ENCODE data around the gene FRMD8. TPM values are rescaled to one million over a fixed set of nuclear protein-coding genes. Genes with fewer than 3 reads are reported as not detected.

The FRMD8 gene
- total and polyA plus RNA-seq, 2 of the 8 experiments (the other 6 are each of a cell fraction or from before 2014, with no cell fraction given), result 15.0 to 19.2 TPM

DNA sequence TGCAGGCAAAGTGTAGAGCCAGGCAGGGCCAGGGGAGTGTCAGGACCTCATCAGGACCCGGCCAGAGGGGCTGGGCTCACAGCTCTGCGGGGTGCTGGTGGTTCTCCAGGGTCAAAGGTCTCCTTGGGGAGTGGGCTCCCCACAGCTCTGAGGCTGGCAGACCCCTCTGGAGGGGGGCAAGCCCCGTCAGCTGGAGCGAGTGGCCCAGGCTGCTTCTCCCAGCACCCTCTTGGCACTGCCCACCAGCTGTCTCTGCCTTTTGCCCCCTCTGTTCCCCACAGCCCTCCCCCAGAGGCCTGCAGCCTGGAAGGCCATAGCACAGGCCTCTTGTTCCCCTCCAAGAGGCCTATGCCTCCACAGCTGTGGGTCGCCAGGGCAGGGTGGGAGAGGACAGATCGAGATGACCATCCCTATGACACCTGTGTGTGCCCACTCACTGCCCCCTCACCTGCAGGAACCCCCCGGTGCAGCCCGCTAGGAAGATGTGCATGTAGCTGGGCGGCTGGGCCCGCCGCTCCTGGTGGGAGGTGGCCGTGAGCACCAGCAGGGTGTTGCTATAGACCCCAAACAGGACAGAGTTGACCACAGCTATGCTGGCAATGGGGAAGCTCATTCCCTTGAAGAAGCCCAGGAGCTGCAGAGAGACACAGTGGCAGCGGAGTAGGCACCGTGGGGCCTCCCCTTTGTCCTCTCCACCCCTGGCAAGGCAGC lies 7.4 kb upstream of the FRMD8 start:
- TF ChIP-seq EP300 (IDR thresholded peaks at IDR 0.05; ENCODE audit: borderline replicate concordance in 1 of 2, low read depth in 2 of 2, low read length in 2 of 2) (no peak), E2F6 (IDR thresholded peaks at IDR 0.05) (0 out of 2 replicates have a peak, but pooled peaks have one; percentile 6)
- H3K27ac ChIP-seq (ENCODE audit: low read depth, low read length), result no peak overlapping the region
- no peak overlapping the region for H3K4me2 ChIP-seq (ENCODE audit: insufficient read depth in 1 of 2, low read depth in 2 of 2, low read length in 2 of 2)
- H2BK15ac ChIP-seq (ENCODE audit: low read length), result no peak overlapping the region
- H3K14ac ChIP-seq (ENCODE audit: insufficient read length), result no peak overlapping the region
- 91% methylated on average over 11 of the region's 14 CpGs; no CpG with 5 or more reads in 1 of the 2 experiments for WGBS, 2 experiments (ENCODE audit: extremely low coverage in 1 of 2, insufficient coverage in 1 of 2, insufficient read length in 1 of 2, insufficient replicate concordance in 2 of 2, low coverage in 1 of 2, low lambda C conversion rate in 2 of 2, missing lambda C conversion rate in 1 of 2)
- no peaks in the 10 kb centered on the region for H4K20me1 ChIP-seq (replicated peaks in 1 of 2; ENCODE audit: control insufficient read depth in 1 of 2, insufficient read depth in 2 of 2, low read length in 2 of 2)
- H3K23ac ChIP-seq (ENCODE audit: insufficient read length), result no peak overlapping the region
- no peak overlapping the region for H3K4me3 ChIP-seq (ENCODE audit: extremely low read depth in 1 of 4, insufficient read depth in 2 of 4, low read depth in 3 of 4, low read length in 4 of 4)
- no peaks in the 10 kb centered on the region for H3K27me3 ChIP-seq (replicated peaks in 1 of 4; ENCODE audit: control insufficient read depth in 3 of 4, extremely low read depth in 1 of 4, insufficient read depth in 3 of 4, low read length in 3 of 4)
- FAIRE-seq, result no peak
- H4K5ac ChIP-seq (ENCODE audit: insufficient read length, low read depth, low read length), result no peak overlapping the region
- H2BK120ac ChIP-seq (replicated peaks; ENCODE audit: low read depth, low read length), result no peak overlapping the region
- no peak overlapping the region for H2BK5ac ChIP-seq (ENCODE audit: low read depth, low read length)
- no peak for DNase-seq (ENCODE audit: low read depth in 1 of 2, low spot score in 2 of 2)
- H2AK5ac ChIP-seq (ENCODE audit: low read depth, low read length), result no peak overlapping the region
- no peak overlapping the region; the same call in 1 of the 2 replicates for H4K8ac ChIP-seq (ENCODE audit: extremely low read depth, insufficient read depth, low read length)
- no peak overlapping the region for H2BK20ac ChIP-seq (ENCODE audit: low read length)
- no peaks in the 10 kb centered on the region for H3K23me2 ChIP-seq (ENCODE audit: low read depth, low read length)
- no peak overlapping the region for H2AFZ ChIP-seq (ENCODE audit: low read length)
- no peak overlapping the region for H3K9ac ChIP-seq (replicated peaks in 1 of 4; ENCODE audit: extremely low read depth in 1 of 4, low read depth in 3 of 4, low read length in 3 of 4)
- H3K4ac ChIP-seq (replicated peaks; ENCODE audit: insufficient read length, low read depth, low read length), result no peak overlapping the region
- no peak overlapping the region for H2BK12ac ChIP-seq (ENCODE audit: low read depth, low read length)
- POLR2A ChIA-PET (ENCODE audit: partially characterized antibody), result interaction anchor here (0.9 to 3.6 kb wide), 5 partner anchors 40 to 152 kb away, joined by 3 to 36 read pairs (median 5); partner anchors contain the start of gene MALAT1
- no peaks in the 10 kb centered on the region for H3K79me1 ChIP-seq (ENCODE audit: low read depth, low read length)
- no peak overlapping the region for H4K91ac ChIP-seq (replicated peaks; ENCODE audit: insufficient read length, low read length)
- no peaks in the 10 kb centered on the region for H3K36me3 ChIP-seq (ENCODE audit: control insufficient read depth in 2 of 4, insufficient read depth in 4 of 4, low read length in 3 of 4)
- no peak overlapping the region for H3K56ac ChIP-seq (replicated peaks; ENCODE audit: insufficient read length, low read depth, low read length)
- H3K4me1 ChIP-seq (replicated peaks in 1 of 4; ENCODE audit: control insufficient read depth in 3 of 4, insufficient read depth in 4 of 4, low read length in 3 of 4), result peaks cover 0 to 12% (median 11%) of the 10 kb centered on the region in 4 experiments; a peak in 5 of 7 replicates
- CTCF ChIA-PET (ENCODE audit: partially characterized antibody), result interaction anchor here (0.6 to 5.2 kb wide), 29 partner anchors 9 to 151 kb away, joined by 3 to 30 read pairs (median 5); no protein-coding TSS in a partner anchor
- no peaks in the 10 kb centered on the region for H3K79me2 ChIP-seq (ENCODE audit: control insufficient read depth in 1 of 2, insufficient read depth in 2 of 2, low read length in 2 of 2)
- H3K9me3 ChIP-seq (ENCODE audit: insufficient read depth in 2 of 2, low read depth in 1 of 2, low read length in 1 of 2), result no peaks in the 10 kb centered on the region
- no peak overlapping the region for H3K18ac ChIP-seq (ENCODE audit: extremely low read depth, low read length)

Data from H1 (cell line).